ENCODE measurements around the gene MYOM1.

Gene MYOM1

DNA sequence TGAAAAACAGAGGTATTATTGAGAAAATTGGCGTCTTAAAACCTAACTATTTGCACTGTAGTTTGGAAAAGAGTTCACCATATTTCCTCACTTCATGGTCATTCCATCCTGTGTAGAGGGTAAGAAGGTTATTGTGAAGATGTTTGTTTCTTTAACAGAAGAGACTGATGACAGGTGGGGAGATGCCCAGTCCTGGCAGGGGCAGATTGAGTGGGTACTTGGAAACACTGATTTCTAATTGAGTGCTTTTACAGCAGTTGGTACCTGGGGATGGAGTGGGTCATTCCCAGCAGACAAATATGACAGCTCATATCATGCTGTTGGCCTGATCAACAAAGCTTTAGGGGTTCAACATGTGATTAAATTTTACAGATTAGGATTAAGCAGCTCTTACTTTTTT lies 67.5 kb downstream of the MYOM1 start:
- no peak for DNase-seq (ENCODE audit: low spot score)

DNA sequence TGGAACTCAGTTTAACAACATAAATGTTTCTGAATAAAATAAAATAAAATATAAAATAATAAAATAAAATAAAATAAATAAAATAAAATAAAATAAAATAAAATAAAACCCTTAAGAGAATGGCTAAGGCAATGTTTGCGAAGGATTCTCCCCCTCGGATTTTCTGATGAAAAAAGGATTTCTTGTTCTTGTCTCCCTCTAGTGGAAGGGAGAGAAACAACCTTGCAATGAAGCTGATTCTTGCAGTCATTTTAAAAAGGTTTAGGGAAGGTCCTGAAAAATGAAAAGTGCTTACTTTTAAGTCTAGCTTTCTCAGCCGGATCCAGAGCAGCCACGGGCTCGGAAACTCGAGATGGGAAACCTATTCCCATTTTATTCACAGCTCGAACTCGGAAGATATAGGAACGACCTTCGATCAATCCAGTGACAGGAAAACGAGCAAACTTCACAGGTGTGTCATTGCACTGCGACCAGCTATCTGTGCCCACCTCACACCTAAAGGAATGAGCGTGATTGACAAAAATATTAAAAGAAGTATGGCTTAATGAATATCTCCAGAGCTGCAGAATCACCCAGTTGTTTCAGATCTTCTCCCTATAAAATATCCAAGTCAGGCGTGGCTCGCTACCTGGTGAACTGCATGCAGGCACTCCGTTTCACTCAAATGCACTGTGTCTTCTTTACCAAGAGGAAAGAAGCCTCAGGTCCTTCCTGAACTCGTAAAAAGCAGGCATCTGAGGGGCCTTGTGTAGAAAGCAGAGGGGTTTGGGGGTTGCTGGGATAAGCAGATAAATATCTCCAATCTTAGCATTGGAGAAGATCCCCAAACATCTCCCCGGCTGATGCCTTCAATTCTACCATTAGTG lies 68.1 kb downstream of the MYOM1 start:
- peak; percentile 28 for DNase-seq (ENCODE audit: low spot score)

DNA sequence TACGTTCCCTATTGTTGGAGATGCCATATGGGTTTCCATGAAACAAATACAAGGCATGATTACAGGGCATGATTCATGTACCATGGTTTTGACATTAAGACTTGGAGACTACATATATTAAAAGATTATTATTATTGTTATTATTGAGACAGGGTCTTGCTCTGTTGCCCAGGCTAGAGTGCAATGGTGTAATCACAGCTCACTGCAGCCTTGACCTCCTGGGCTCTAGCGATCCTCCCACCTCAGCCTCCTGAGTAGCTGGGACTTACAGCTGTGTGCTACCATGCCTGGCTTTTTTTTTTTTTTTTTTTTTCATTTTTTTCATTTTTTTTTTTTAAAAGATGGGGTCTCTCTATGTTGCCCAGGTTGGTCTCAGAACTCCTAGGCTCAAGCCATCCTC lies 69.1 kb downstream of the MYOM1 start:
- DNase-seq (ENCODE audit: low spot score), result no peak

DNA sequence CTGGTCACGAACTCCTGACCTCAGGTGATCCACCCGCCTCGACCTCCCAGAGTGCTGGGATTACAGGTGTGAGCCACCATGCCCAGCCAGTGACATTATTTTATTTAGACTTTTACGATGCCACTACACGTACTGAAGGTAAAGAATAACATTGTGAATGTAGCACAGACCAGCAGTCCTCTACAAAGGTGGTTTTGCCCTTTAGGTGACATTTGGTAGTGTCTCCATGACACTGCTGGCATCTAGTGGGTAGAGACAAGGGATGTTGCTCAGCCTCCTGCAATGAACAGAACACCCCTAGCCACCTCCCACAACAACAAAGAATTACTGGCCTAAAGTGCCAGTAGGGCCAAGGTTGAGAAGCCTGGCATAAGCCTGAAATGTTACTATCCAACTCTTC lies 69.5 kb downstream of the MYOM1 start:
- DNase-seq (ENCODE audit: low spot score), result no peak

DNA sequence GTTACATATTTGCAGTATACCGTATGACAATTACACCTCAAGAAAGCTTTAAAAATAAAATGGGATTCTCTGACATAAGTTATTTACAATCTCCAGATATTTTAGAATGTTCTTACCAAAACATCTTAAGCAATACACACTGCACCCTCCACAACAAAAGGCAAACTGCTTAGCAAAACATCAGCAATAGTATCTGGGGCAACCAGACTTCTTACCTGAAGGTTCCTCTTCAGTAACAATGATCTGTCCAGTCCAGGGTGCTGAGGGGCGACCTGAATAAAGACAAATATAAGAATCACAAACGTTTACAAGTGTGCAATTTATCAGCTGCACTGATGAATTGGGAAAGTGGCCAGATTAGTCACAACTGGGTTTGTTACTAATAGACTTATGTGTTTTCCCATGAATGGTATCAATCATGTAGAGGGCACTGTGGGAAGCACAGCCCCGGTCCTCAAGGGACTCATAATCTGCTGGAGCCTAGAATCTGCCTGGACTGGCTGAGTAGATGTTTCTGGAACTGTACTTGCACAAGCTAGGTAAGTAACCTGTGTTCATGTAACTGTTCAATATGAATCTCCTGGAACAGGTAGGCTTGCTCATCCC lies 70.7 kb downstream of the MYOM1 start:
- no peak for DNase-seq (ENCODE audit: low spot score)

DNA sequence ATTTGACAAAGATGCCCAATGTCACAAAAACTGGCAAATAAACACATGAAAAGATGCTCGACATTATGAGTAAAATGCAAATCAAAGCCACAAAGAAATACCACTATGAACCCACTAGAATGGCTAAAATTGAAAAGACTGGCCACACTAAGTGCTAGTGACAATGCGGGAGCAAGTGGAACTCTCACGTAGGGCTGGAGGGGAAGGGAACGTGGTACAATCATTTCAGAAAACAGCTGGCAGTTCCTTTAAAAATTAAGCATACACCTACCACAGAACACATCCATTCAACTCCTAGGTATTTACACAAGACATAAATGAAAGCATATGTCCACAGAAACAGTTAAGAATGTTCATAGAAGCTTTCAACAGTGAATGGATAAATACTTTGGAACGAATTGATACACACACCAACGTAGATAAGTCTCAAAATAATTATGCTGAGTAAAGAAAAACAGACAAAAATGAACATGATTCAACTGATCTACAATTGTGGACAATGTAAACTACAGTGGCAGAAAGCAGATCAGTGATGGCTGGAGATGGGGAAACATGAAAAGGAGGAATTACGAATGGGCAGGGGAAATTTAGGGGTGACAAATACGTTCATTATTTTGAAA lies 71.7 kb downstream of the MYOM1 start:
- no peak for DNase-seq (ENCODE audit: low spot score)

DNA sequence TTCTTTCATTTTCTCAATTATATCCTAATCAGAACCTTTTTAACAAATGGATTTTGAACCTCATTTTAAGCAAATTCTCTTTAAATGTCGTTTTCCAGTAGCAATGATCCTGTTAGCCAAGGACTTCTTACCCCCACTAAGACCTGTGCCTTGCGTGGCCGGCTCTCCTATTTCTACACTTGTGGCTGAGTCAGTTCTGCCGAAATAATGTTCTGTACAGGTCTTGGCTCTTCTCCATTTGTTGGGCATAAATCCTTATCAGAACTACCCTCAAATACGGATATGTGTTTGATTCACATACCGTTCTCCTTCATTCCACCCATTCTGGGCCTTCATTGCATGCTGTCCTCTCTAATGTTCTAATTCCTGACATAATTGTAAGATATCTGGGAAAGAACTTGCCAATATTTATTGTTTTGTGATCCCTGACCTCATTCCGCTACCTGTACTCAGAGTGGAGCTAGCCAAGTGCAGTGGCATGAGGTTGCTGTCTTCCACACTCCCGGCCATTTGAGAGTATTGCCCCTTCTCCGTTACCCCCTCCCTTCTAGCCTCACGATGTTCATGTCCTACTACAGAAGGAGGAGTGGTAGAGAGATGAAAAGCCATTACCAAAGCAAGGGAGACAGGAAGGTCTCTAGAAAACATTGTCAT lies 78.7 kb downstream of the MYOM1 start:
- no peak for DNase-seq (ENCODE audit: low spot score)

DNA sequence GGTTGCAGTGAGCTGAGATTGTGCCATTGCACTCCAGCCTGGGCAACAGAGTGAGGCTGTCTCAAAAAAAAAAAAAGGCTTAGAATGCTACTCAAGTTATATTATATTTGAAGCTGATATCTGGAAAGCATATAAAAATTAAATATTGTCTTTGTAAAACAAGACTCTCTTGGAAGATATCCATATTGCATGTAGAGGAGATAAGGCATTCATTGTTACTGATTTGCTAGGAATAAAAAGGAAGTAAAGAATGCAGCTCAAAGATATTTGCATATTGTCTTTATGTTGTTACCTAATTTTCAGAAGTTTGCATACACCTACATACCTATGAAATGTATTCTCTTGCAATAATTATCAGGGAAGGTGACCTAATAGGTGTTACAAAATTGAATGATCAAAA lies 79.4 kb downstream of the MYOM1 start:
- no peak for DNase-seq (ENCODE audit: low spot score)

DNA sequence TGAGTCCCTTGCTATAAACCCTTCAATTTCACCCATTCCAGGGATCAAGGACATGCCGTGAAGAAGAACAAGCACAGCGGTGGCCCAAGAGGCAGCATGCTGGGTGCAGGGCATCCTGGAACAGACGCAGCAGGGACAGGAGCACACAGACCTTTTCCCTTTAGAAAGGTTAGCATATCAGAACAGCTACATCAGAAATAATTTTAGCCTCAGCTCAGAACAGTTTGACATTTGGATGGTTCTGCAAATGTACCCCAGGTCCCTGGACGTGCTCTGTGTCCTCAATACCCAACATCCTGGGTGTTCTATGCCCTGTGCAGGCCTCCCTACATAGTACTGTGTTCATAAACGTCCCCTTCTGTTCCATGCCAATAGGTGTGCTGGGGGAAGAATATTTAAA lies 80.4 kb downstream of the MYOM1 start:
- DNase-seq (ENCODE audit: low spot score), result no peak

DNA sequence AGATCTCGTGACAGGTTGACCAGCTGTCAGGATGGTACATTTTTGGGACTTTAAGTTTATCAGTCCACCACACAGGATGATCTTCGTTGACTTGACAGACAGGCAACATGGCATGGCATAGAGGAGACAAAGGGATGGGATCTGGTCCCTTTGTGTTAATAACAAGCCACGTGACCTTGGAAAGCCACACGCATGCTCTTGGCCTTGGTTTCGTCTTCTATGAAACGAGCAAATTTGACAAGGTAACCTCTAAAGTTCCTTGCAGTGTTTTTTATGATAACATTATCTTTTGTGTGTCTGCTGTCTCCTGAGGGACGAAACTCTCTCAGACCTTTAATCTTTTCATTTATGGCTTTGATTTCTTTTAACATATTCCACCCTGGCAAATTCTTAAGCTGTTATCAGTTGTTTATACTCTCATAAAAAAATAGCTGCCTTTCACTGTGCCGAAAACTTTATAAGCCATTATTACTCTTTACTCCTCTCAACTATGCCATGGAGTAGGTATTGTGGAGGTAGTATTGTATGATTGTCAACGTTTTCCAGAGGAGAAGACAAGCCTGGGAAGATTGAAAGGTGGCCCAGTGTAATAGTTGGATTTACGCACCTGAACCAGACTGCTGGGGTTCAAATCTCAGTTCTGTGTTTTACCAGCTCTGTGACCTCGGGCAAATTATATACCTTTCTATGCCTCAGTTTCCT lies 81.3 kb downstream of the MYOM1 start:
- no peak for DNase-seq (ENCODE audit: low spot score)

DNA sequence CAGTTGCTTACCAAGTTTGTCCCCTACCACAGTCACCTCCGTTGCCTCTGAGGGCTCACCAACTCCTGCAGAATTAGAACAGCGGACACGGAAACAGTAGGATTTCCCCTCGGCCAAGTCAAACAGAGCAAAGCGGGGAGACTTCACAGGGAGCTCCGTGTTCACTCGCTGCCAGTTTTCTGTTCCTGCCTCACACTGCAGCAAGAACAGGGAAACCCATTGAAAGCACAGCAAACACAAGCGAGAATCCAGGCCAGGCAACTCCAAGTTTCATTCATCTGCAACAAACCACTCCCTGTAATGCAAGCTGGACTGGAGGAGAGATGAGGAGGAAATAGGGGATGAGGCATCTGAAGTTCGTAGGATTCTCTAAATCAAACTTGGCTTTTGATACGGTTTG lies 84.2 kb downstream of the MYOM1 start:
- DNase-seq (ENCODE audit: low spot score), result no peak

DNA sequence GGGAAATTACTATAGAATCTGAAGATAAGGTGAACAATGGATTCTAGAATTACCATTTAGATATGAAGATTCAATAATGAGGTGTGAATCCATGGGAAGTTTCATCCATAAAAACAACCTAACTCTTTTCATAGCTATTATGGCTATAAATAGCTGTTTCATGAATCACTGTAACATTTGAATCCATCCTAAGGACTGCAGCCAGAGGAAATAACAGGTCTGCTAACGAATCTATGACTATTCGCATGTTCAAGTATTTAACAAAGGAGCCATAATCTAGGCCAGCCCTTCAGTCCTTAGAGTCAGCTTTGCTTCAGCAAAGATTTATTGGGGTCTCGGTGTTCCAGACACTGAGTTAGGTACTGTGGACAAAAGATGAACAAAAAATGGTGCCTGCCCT lies 87.1 kb downstream of the MYOM1 start:
- no peak for DNase-seq (ENCODE audit: low spot score)

DNA sequence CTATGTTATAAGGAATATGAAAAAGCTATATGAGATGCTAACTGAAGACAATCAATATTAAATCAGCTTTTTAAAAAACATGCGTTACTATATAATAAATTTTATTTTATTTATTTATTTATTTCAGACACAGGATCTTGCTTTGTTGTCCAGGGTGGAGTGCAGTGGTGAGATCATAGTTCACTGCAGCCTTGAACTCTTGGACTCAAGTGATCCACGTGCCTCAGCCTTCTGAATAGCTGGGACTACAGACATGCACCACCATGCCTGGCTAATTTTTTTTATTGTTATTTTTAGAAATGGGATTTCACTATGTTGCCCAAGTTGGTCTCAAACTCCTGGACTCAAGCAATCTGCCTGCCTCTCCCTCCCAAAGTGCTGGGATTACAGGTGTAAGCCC lies 89.4 kb downstream of the MYOM1 start:
- DNase-seq (ENCODE audit: low spot score), result no peak

DNA sequence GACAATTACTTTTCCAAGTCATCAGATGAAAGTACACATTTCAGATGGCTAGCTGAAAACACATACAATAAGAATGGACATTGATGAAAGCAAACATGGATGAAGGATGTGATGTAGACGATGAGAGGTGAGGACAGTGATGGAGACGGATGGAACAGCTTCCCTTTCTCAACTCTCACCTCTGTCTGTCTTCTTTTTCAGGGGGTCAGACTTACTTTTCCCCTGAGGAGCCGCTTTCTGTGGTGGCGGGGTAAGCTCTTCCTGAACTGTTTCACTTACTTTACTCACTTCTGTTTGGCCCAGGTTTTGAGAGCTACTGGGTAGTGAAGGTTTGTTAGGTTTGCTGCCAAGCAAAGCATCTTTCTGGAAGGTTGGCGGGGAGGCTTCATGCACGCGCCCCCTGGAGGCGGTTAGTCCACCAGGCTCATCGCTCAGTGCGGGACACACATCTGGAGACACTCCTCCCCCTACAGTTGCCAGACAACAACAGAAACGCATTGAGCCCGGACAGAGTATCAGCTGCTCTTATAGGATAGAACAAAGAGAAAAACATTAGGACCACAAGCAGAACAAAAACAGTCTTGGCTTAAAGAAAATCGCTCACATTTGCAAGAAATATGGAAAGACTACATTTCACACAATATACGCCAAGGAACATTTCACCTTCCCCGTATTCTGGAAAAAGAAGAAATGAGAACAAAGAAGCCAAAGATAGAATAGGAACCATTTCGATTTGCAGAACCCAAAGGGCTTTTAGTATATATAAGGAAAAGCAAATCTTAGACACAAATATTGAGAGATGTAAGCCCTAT lies 90.5 kb downstream of the MYOM1 start:
- peak; percentile 79 for DNase-seq (ENCODE audit: low spot score)

DNA sequence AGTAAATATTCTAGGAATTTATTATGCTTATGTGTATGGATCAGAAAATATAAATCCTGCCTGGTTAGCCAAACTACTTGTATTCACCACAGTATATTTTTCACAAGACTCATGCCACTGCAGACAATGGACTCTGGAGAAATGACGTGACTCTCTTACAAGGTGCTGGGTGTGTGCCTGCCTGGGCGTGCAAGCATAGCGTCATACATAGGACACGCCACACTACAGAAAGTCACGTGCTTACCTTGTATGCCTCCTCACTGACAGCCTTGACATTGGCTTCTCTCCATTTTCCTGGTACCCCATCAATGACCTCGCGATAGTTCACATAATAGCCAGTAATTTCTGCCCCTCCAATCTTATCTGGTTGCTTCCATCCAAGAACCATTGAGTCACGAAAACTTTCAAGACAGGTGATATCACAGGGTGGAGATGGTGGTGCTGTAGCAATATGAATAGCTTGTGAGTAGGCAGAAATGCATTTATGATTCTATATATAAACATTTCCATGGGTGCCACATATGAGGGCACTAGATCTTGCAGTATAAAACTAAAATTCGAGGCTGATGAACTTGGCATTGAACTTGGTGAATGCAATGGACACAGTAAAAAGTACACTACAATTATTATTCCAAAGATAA lies 93.2 kb downstream of the MYOM1 start:
- DNase-seq (ENCODE audit: low spot score), result no peak

DNA sequence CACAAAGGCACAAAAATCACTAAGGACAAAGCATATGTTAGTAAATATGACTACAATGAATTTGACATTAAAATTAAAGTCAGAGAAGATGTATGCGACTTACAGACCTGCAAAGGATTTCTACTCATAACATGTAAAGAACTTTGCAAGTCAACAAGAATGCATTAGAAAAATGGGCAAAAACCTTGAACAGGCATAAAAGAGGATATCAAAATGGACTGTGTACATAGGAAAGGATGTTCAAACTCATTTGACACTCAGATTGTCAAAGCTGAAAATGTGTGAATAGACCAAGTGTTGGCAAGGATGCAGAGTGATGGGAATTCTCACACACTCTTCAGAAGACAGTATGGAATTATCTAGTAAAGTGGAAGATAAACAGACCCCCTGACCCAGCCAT lies 94.9 kb downstream of the MYOM1 start:
- DNase-seq (ENCODE audit: low spot score), result no peak

DNA sequence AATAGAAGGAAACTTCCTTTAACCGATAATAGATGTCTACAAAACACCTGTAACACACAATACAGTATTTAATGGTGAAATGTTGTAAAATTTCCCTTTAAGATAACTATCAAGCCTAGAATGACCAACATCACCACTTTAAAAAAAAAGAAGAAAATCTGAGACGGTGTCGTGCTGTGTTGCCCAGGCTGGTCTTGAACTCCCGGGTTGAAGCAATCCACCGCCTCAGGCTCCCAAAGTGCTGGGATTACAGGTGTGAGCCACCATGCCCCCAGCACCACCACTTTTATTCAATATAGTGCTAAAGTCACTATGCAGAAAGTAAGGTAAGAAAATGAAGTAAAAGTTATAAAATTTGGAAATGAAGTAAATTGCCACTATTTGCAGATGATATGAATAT lies 96.9 kb downstream of the MYOM1 start:
- DNase-seq (ENCODE audit: low spot score), result no peak

DNA sequence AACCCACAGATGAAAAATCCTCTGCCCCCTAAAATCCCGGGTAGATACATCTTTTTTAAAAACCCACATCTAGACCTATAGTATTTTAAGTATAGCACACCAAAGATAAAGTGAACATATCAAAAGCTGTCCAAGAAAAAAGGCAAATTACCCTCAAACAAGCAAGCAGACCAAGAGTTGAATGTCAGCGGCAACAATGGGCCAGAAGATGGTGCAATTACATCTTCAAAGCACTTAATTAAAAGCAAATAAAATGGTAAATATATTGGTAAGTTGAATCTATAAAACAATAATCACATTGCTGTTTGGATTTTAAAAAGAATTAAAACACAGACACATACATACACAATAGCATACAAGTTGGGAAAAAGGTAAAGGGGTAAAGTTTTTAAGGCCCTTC lies 98.5 kb downstream of the MYOM1 start:
- DNase-seq (ENCODE audit: low spot score), result no peak

DNA sequence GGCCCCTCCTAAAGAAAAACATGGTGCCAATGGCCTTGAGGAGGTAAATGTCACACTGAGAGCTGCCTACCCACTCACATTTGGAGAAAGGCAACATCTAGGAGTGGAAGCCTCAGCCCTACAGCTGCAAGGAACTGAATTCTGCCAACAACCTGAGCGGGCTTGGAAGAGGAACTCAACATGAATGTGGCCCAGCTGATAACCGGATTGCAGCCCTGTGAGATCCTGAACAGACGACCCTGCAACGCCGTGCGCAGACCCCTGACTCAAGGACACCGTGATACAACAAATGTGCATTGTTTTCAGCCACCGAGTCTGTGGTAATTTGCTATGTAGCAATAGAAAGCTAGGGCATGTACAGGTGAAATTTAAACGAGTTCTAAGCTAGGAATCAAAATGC lies 99.4 kb downstream of the MYOM1 start:
- no peak for DNase-seq (ENCODE audit: low spot score)

All from SK-N-DZ (cell line).